NT2/D1 (cell line): ENCODE data around the gene FBLN5.

ENCODE experiments used
- DNase-seq: peaks from one replicate; pipeline ENCODE4 v3.0.0-alpha.2; 2011; ENCODE audit warnings: low read depth, low spot score
- H3K27me3 ChIP-seq: 2 replicates; pipeline ENCODE4 v1.6.0; 2011; ENCODE audit warnings: mild to moderate bottlenecking; ENCODE audit not compliant: insufficient read length, insufficient read depth
- H3K36me3 ChIP-seq: 2 replicates; pipeline ENCODE4 v1.6.1; 2011; ENCODE audit warnings: mild to moderate bottlenecking, low read length, mixed read lengths; ENCODE audit not compliant: insufficient read depth, insufficient read length
- H3K4me1 ChIP-seq: 2 replicates; pipeline ENCODE4 v1.5.1; 2011; ENCODE audit not compliant: insufficient read depth, insufficient read length
- H3K4me3 ChIP-seq: 2 replicates; pipeline ENCODE4 v1.5.1; 2011; ENCODE audit warnings: low read depth; ENCODE audit not compliant: insufficient read length
- H3K9ac ChIP-seq: 2 replicates; pipeline ENCODE4 v1.6.0; 2011; ENCODE audit warnings: low read depth; ENCODE audit not compliant: insufficient read length
- H3K9me3 ChIP-seq: 2 replicates; pipeline ENCODE4 v1.5.1; 2011; ENCODE audit warnings: mild to moderate bottlenecking, low read length; ENCODE audit not compliant: insufficient read depth
- SUZ12 ChIP-seq: IDR thresholded peaks from 2 replicates; pipeline ENCODE4 v1.6.1; 2011; ENCODE audit not compliant: insufficient read length, insufficient read depth; ENCODE audit errors: extremely low read depth
- YY1 ChIP-seq: IDR thresholded peaks from 2 replicates; pipeline ENCODE4 v1.6.1; 2011; ENCODE audit not compliant: insufficient read length, insufficient read depth
- ZNF274 ChIP-seq: IDR thresholded peaks from 2 replicates; pipeline ENCODE4 v1.6.1; 2011; ENCODE audit warnings: mild to moderate bottlenecking, low read depth, low read length

The FBLN5 gene

DNA sequence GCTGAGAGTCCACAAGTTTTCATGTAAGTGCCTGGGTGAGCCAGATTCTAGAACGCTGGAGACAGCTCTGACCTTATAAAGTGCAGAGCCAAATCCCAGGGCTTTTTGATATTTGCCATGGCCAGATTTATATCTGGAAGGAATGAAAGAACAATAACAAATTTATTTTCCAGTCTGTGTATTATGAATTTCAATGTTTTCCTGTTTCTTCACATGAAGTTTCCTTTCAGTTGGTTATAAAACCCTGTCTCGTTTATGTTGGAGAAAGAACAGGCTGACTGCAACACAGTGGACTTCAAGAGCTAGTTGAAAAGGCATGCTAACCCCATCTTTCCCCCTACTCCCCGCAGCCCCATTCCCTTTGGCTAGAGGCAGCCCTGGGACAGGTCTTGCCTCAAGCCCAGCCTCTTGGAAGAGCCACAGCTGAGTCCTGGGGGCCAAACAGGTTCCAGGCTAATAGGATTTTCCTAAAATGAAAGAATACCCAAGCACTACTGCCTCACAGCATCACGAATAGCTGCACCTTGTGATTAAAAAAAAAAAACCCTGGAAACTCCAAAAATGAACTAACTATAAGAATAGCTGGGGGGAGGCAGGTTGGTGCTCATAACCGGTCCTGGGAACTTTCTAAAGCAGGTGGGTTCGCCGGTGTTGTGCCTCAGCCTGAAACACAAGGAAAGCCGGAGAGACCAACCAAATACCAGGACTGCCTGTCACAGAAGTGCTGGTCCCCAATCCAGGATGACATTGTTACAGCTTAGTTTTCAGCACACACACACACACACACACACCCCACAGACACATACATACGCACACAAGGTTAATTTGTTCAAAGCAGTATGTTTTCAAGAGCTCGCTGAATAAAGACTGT lies 1.5 kb downstream of the FBLN5 start:
- Histone ChIP-seq H3K9me3 (no peaks in the 10 kb centered on the region), H3K9ac (no peak overlapping the region), H3K4me1 (no peaks in the 10 kb centered on the region), H3K36me3 (no peaks in the 10 kb centered on the region), H3K4me3 (no peak overlapping the region), H3K27me3 (peaks cover 36% of the 10 kb centered on the region)
- TF ChIP-seq ZNF274, result no peak
- no peak for TF ChIP-seq SUZ12
- no peak for TF ChIP-seq YY1
- DNase-seq, result no peak

- DNase-seq, result no peak
- Histone ChIP-seq H3K4me3 (no peak overlapping the region), H3K27me3 (peaks cover 23% of the 10 kb centered on the region), H3K36me3 (no peaks in the 10 kb centered on the region), H3K9ac (no peak overlapping the region), H3K9me3 (no peaks in the 10 kb centered on the region), H3K4me1 (no peaks in the 10 kb centered on the region)
- no peak for TF ChIP-seq YY1
Measured at GRCh38 chr14:91942946-91943345, 4.5 kb downstream of the FBLN5 start.

DNA sequence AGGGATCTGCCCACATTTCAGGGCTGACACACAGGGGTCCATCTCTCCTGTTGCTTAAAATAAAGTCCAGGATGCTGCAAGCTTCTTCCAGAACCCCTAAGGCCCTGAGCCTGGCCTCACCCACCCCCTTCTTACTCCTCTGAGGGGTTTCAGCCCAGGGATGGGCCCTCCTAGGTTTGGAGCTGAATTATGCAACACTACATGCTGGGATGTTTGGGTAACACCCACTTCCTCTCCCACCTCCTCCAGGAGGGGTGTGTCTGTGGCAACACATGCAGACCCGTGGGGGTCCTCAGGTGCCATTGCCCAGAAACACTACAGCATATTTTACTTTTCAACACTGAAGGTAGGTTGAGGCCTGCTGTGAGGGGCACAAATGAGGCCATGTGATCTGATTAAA lies 5.4 kb downstream of the FBLN5 start:
- no peaks in the 10 kb centered on the region for H3K36me3 ChIP-seq
- H3K9me3 ChIP-seq, result no peaks in the 10 kb centered on the region
- H3K27me3 ChIP-seq, result peaks cover 19% of the 10 kb centered on the region
- no peak for DNase-seq
- no peak overlapping the region for H3K4me3 ChIP-seq
- H3K9ac ChIP-seq, result no peak overlapping the region
- H3K4me1 ChIP-seq, result no peaks in the 10 kb centered on the region
- no peak for TF ChIP-seq ZNF274
- TF ChIP-seq SUZ12, result no peak
- no peak for TF ChIP-seq YY1

DNA sequence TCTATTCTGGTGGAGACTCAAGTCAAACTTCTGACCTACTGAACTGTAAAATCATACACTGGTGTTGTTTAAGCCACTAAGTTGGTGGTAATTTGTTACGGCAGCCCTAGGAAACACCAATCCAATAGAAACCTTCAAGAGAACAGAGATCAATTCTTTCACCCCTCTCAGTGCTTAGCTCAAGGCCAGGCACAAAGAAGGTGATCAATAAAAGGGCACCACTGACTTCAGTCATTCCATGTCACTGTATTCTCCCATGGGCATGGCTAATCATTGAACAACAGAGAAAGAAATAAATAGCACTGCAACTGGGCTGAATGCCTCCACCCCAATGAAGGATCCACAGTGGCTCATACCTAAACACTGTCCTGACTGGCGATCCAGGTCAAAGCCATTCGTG lies 7.3 kb downstream of the FBLN5 start:
- TF ChIP-seq SUZ12 (no peak), ZNF274 (no peak), YY1 (no peak)

DNA sequence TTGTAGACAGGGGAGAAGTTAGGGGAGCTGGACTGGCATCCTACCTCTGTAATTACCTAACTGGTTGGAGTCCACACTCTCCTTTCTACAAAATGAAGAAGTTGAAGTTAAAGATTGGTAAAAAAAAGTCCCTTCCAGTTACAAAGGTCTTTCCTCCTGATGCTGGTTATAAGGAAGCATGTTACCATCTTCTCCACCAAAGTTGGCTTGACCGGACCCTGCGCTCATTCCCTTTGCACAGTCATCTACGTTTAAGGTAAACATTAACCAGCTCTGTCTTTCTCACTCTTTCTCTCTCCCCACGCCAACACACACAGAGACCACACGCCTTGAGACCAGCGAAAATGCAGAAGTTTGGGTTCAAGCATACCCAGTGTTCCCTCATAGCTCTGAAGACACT lies 11.9 kb downstream of the FBLN5 start:
- no peaks in the 10 kb centered on the region for H3K27me3 ChIP-seq
- DNase-seq, result no peak
- no peaks in the 10 kb centered on the region for H3K4me1 ChIP-seq
- H3K9ac ChIP-seq, result no peak overlapping the region
- H3K4me3 ChIP-seq, result no peak overlapping the region
- no peaks in the 10 kb centered on the region for H3K36me3 ChIP-seq
- no peak for TF ChIP-seq ZNF274
- no peak for TF ChIP-seq SUZ12
- no peak for TF ChIP-seq YY1
- H3K9me3 ChIP-seq, result no peaks in the 10 kb centered on the region

More for the DNA sequence above, 7.3 kb downstream of the FBLN5 start:
- H3K9me3 ChIP-seq, result no peaks in the 10 kb centered on the region
- no peaks in the 10 kb centered on the region for H3K36me3 ChIP-seq
- no peak overlapping the region for H3K4me3 ChIP-seq
- H3K27me3 ChIP-seq, result peaks cover 2% of the 10 kb centered on the region
- H3K9ac ChIP-seq, result no peak overlapping the region
- no peak for DNase-seq
- H3K4me1 ChIP-seq, result no peaks in the 10 kb centered on the region

DNA sequence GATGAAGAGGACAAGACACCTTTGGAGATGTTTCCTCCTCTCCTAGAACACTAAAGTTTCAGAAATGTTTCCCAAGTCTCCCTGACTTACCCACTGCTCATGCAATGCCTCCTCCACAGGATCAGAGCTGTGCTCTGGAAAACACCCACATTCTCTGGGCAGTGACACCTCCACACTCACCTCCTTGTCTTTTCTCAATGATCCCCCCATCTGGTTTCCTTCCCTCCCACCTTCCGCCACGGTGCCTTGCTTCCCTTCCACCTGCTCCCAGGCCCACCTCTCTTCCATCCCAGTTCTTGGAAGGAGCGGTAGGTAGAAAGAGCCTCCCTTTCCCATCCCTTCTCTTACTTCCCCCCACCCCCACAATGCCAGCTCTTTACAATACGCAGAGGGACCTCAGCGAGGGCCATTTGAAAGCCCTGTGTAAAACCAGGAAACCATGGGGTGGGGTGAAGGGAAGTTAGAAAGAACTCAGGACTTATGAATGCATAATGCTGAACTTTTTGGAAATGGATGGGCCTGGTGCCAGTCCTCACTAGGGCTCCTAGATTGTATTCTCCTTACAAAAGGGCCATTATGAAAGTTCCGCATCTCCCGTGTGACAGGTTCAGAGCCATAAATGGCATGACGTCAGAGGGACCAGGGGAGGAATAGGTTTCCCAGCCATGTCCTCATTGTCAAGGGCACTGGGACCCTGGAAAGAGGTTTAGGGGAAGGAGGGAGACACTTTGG lies 12.8 kb downstream of the FBLN5 start:
- no peaks in the 10 kb centered on the region for H3K9me3 ChIP-seq
- peaks cover 2% of the 10 kb centered on the region for H3K4me1 ChIP-seq
- DNase-seq, result no peak
- H3K27me3 ChIP-seq, result no peaks in the 10 kb centered on the region
- H3K9ac ChIP-seq, result no peak overlapping the region
- H3K4me3 ChIP-seq, result no peak overlapping the region
- no peak for TF ChIP-seq YY1
- no peak for TF ChIP-seq ZNF274
- no peak for TF ChIP-seq SUZ12
- H3K36me3 ChIP-seq, result no peaks in the 10 kb centered on the region

DNA sequence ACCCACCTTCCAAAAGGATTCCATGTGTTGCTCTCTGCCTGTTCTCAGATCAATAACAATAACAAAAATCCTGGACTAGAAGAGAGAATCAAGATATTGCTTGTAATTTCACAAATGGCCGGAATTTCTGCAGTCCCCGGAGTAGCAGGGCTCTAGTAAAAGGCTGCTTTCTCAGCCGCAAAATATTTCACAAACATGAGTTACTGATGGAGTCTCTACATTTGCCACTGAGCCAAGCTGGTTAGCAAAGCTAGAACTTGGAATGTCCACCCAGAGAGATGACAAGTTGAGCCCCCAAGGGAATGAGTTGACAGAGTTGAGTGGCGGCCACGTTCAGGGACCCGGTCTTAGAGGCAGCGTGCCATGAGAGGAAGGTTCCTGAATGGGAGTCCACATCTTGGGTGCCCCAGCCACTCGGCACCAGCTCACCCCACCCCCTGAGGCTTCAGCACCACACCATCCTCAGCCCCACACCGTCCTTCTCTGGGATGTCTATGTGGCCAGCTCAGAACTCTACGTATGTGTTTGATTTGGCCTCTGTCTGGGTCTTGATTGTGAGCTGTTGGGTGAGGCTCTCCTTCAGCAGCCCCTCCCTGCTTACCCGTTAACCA lies 15.9 kb downstream of the FBLN5 start:
- Histone ChIP-seq H3K4me1 (peaks cover 2% of the 10 kb centered on the region), H3K27me3 (no peaks in the 10 kb centered on the region), H3K9ac (no peak overlapping the region), H3K9me3 (no peaks in the 10 kb centered on the region), H3K36me3 (no peaks in the 10 kb centered on the region), H3K4me3 (no peak overlapping the region)
- DNase-seq, result no peak
- TF ChIP-seq SUZ12, result no peak
